Parietal lobe (tissue), 1 donor: ENCODE results near the gene MVK. TPM values are rescaled to one million over a fixed set of nuclear protein-coding genes. Genes with fewer than 3 reads are reported as not detected.

Experiments
- total RNA-seq: library from RNA; depleted of rRNA; stranded (reverse); fragments of >200 nt; gene quantifications from one replicate; pipeline ENCODE4 v1.2.3, GENCODE V29; 2014

Gene MVK
- total RNA-seq = 24.1 TPM

GRCh38 chr12:109573029-109573913 is at the start of gene MVK, which contains the start of gene MMAB:
TSS of gene MVK (plus strand) at chr12:109573794. CDS start at chr12:109574823, 1,029 bp downstream.
TSS of gene MMAB (minus strand) at chr12:109573504. CDS start at chr12:109573480, 24 bp downstream.

Other genes with a start within 250 kb of the MVK start
- 0.31 TPM for gene MYO1H, start 225.9 kb upstream of the MVK start, total RNA-seq
- gene KCTD10, start 96.5 kb upstream of the MVK start, total RNA-seq = 67.6 TPM
- gene UBE3B, start 96.2 kb upstream of the MVK start, total RNA-seq = 44.4 TPM
- gene MMAB, start 290 bp upstream of the MVK start, total RNA-seq = 18.8 TPM
- 5.9 TPM for gene FAM222A, start 140.0 kb downstream of the MVK start, total RNA-seq